ENCODE results near the gene PDE2A.

Gene PDE2A

GRCh38 chr11:72639502-72640375 lies 34.5 kb downstream of the PDE2A start:
- TF ChIP-seq TSHZ2 (CRISPR knock-in tag; IDR thresholded peaks at IDR 0.05) (no peak), CREB5 (CRISPR knock-in tag; IDR thresholded peaks at IDR 0.05; ENCODE audit: low read depth) (no peak), ZNF565 (CRISPR knock-in tag; conservative IDR thresholded peaks at IDR 0.05; ENCODE audit: low read depth) (no peak), ESRRG (CRISPR knock-in tag; IDR thresholded peaks at IDR 0.05) (no peak), SNAI2 (CRISPR knock-in tag; IDR thresholded peaks at IDR 0.05) (no peak), BACH2 (CRISPR knock-in tag; IDR thresholded peaks at IDR 0.05; ENCODE audit: borderline replicate concordance) (no peak), ZNF70 (CRISPR knock-in tag; IDR thresholded peaks at IDR 0.05) (no peak), ARNTL (CRISPR knock-in tag; IDR thresholded peaks at IDR 0.05; ENCODE audit: borderline replicate concordance, low read depth) (no peak), ZFP30 (CRISPR knock-in tag; IDR thresholded peaks at IDR 0.05) (no peak), GLIS3 (CRISPR knock-in tag; IDR thresholded peaks at IDR 0.05) (no peak), CSRNP3 (CRISPR knock-in tag; IDR thresholded peaks at IDR 0.05) (no peak), ZNF8 (CRISPR knock-in tag; IDR thresholded peaks at IDR 0.05) (no peak), POU6F1 (CRISPR knock-in tag; IDR thresholded peaks at IDR 0.05; ENCODE audit: borderline replicate concordance, low read depth) (no peak), OSR1 (CRISPR knock-in tag; IDR thresholded peaks at IDR 0.05) (no peak), ISL1 (CRISPR knock-in tag; IDR thresholded peaks at IDR 0.05) (no peak)
- TF ChIP-seq, protein P1, sequence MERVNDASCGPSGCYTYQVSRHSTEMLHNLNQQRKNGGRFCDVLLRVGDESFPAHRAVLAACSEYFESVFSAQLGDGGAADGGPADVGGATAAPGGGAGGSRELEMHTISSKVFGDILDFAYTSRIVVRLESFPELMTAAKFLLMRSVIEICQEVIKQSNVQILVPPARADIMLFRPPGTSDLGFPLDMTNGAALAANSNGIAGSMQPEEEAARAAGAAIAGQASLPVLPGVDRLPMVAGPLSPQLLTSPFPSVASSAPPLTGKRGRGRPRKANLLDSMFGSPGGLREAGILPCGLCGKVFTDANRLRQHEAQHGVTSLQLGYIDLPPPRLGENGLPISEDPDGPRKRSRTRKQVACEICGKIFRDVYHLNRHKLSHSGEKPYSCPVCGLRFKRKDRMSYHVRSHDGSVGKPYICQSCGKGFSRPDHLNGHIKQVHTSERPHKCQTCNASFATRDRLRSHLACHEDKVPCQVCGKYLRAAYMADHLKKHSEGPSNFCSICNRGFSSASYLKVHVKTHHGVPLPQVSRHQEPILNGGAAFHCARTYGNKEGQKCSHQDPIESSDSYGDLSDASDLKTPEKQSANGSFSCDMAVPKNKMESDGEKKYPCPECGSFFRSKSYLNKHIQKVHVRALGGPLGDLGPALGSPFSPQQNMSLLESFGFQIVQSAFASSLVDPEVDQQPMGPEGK (CRISPR knock-in tag; IDR thresholded peaks at IDR 0.05; ENCODE audit: borderline replicate concordance) = no peak
- no peak for ATAC-seq

DNA sequence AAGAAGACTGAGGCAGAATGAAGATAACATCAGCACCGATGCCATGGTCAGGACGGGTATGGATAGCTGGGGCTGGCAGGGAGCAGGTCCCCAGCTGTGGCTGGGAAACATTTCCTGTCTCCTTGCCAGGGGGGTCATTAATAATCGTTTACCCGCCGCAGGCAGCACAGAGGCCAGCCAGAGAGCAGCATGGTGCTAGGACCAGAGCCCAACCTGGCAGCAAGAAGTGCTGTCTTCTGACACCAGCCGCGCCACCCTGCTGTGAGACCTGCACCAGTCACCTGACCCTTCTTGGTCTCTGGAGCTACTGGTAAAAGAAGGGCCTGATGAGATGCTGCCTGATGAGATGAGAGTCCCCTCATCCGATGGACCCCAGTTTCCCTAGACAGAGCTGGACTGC lies 36.3 kb downstream of the PDE2A start:
- TF ChIP-seq CREB5 (CRISPR knock-in tag; IDR thresholded peaks at IDR 0.05; ENCODE audit: low read depth) (no peak), CSRNP3 (CRISPR knock-in tag; IDR thresholded peaks at IDR 0.05) (no peak), SNAI2 (CRISPR knock-in tag; IDR thresholded peaks at IDR 0.05) (no peak), GLIS3 (CRISPR knock-in tag; IDR thresholded peaks at IDR 0.05) (no peak), ARNTL (CRISPR knock-in tag; IDR thresholded peaks at IDR 0.05; ENCODE audit: borderline replicate concordance, low read depth) (no peak), TOX (CRISPR knock-in tag; IDR thresholded peaks at IDR 0.05; ENCODE audit: borderline replicate concordance) (no peak), TCF4 (CRISPR knock-in tag; IDR thresholded peaks at IDR 0.05; ENCODE audit: borderline replicate concordance) (no peak)
- ATAC-seq = no peak

Data from SK-N-SH treated with all-trans-retinoic acid at 6 μM for 48 hours (cell line).